Keratinocyte (primary cell): ENCODE results near the gene OR51I2. TPM values are rescaled to one million over a fixed set of nuclear protein-coding genes. Genes with fewer than 3 reads are reported as not detected.

ENCODE experiments used
- DNase-seq: peaks from one replicate; pipeline ENCODE4 v3.0.0-alpha.2; 2011; ENCODE audit warnings: low read depth, missing footprints, low spot score
- FAIRE-seq: peaks from 2 replicates; lab custom pipeline; 2011; peaks lifted over from hg19 to GRCh38; lab: Jason Lieb, UNC
- H2AFZ ChIP-seq: 2 replicates; pipeline ENCODE4 v1.6.0; 2012; ENCODE audit warnings: low read length, control low read depth, inconsistent platforms; ENCODE audit not compliant: control insufficient read depth
- H3K27ac ChIP-seq: 2 replicates; pipeline ENCODE4 v1.5.1; 2011; ENCODE audit warnings: low read length; ENCODE audit not compliant: control insufficient read depth, insufficient read depth
- H3K27me3 ChIP-seq: 3 replicates; pipeline ENCODE4 v1.6.0; 2011; ENCODE audit warnings: low read length; ENCODE audit not compliant: control insufficient read depth, insufficient read depth; ENCODE audit errors: extremely low read depth
- H3K36me3 ChIP-seq, 2 experiments: 2 replicates in 1 of 2; 3 replicates in 1 of 2; pipeline ENCODE4 v1.5.1; 2011; ENCODE audit warnings: low read length in 2 of 2, mild to moderate bottlenecking in 1 of 2; ENCODE audit not compliant: control insufficient read depth in 2 of 2, insufficient read depth in 2 of 2; ENCODE audit errors: extremely low read depth in 1 of 2
- H3K4me1 ChIP-seq: 3 replicates; pipeline ENCODE4 v1.5.1; 2011; ENCODE audit warnings: low read length; ENCODE audit not compliant: control insufficient read depth, insufficient read depth; ENCODE audit errors: extremely low read depth
- H3K4me2 ChIP-seq: 3 replicates; pipeline ENCODE4 v1.6.0; 2011; ENCODE audit warnings: low read depth, low read length; ENCODE audit not compliant: control insufficient read depth, insufficient read depth; ENCODE audit errors: extremely low read depth
- H3K4me3 ChIP-seq, 3 experiments: fragments of 200-600 bp in 1 of 3; sonication (generic) in 1 of 3; 2 replicates in 2 of 3; 3 replicates in 1 of 3; pipeline ENCODE4 v1.5.1; 2011 to 2016; ENCODE audit warnings: low read length in 3 of 3, mild to moderate bottlenecking in 3 of 3, control low read depth in 2 of 3, inconsistent platforms in 1 of 3, low read depth in 1 of 3, mixed read lengths in 1 of 3, mixed run types in 1 of 3, moderate library complexity in 1 of 3; ENCODE audit not compliant: control insufficient read depth in 2 of 3, insufficient read depth in 2 of 3; ENCODE audit errors: extremely low read depth in 1 of 3
- H3K79me2 ChIP-seq: 2 replicates; pipeline ENCODE4 v1.6.0; 2012; ENCODE audit warnings: low read length; ENCODE audit not compliant: control insufficient read depth, insufficient read depth
- H3K9ac ChIP-seq: 3 replicates; pipeline ENCODE4 v1.6.0; 2011; ENCODE audit warnings: low read length; ENCODE audit not compliant: control insufficient read depth, insufficient read depth; ENCODE audit errors: extremely low read depth
- H3K9me1 ChIP-seq: 3 replicates; pipeline ENCODE4 v1.6.0; 2011; ENCODE audit warnings: low read length; ENCODE audit not compliant: control insufficient read depth, insufficient read depth; ENCODE audit errors: extremely low read depth
- H3K9me3 ChIP-seq: 2 replicates; pipeline ENCODE4 v1.5.1; 2012; ENCODE audit warnings: low read depth, low read length; ENCODE audit not compliant: control insufficient read depth
- H4K20me1 ChIP-seq: 3 replicates; pipeline ENCODE4 v1.6.0; 2011; ENCODE audit warnings: low read length; ENCODE audit not compliant: control insufficient read depth, insufficient read depth; ENCODE audit errors: extremely low read depth
- CTCF ChIP-seq, 3 experiments: IDR thresholded peaks in 1 of 3; conservative IDR thresholded peaks in 1 of 3; optimal IDR thresholded peaks in 1 of 3; 2 replicates in 2 of 3; 3 replicates in 1 of 3; pipeline versions ENCODE3 to v1.5.1; 2011; ENCODE audit warnings: low read length in 3 of 3, mild to moderate bottlenecking in 3 of 3, moderate library complexity in 2 of 3, control low read depth in 1 of 3, inconsistent platforms in 1 of 3; ENCODE audit not compliant: insufficient read depth in 2 of 3; ENCODE audit errors: extremely low read depth in 1 of 3
- EZH2 ChIP-seq: IDR thresholded peaks from one replicate; pipeline ENCODE4 v1.6.1; 2012; ENCODE audit warnings: inconsistent platforms, mild to moderate bottlenecking, low read length, moderate library complexity
- dilution Hi-C: fragments of 300-500 bp; cut with MboI; formaldehyde crosslinking; loops from one replicate; pipeline ENCODE4 v1.7.0; 2020; ENCODE audit warnings: low sequenced_read_pairs; ENCODE audit not compliant: extremely low pct_ligation_motif_present
- polyA minus RNA-seq, 3 experiments: library from RNA; depleted of rRNA, polyadenylated mRNA; stranded (reverse); fragments of >200 nt; gene quantifications; 1 replicate in 1 of 3; 2 replicates in 1 of 3; 3 replicates in 1 of 3; pipeline ENCODE4 v1.2.3, GENCODE V29; 2011
- polyA plus RNA-seq, 5 experiments: library from polyadenylated mRNA; depleted of rRNA in 3 of 5; stranded (reverse) in 3 of 5; stranded (forward) in 1 of 5; unstranded in 1 of 5; fragments of >200 nt; gene quantifications; 1 replicate in 1 of 5; 2 replicates in 3 of 5; 3 replicates in 1 of 5; pipeline versions ENCODE4 v1.2.1 to v1.2.3, GENCODE V29; 2011 to 2012; ENCODE audit warnings: missing spikeins in 2 of 5, low read depth in 1 of 5, low replicate concordance in 1 of 5

The OR51I2 gene
- polyA plus RNA-seq = not detected in 3 replicates
- polyA plus RNA-seq (2011; ENCODE audit: low read depth) = not detected
- polyA plus RNA-seq (2011; cell fraction: cytosol; rRNA removed) = not detected in 2 replicates
- not detected in 2 replicates for polyA plus RNA-seq (2011; cell fraction: nucleus; rRNA removed)
- polyA plus RNA-seq (2012; ENCODE audit: low replicate concordance) = not detected in 2 replicates
- polyA minus RNA-seq = not detected in 3 replicates
- polyA minus RNA-seq (2011; cell fraction: cytosol; rRNA and poly(A)+ RNA removed) = not detected
- not detected in 2 replicates for polyA minus RNA-seq (2011; cell fraction: nucleus; rRNA and poly(A)+ RNA removed)

- Histone ChIP-seq H3K27me3 (no peaks in the 10 kb centered on the region), H3K36me3 (no peaks in the 10 kb centered on the region), H3K79me2 (no peaks in the 10 kb centered on the region), H2AFZ (no peak within 1 kb of the TSS), H3K27ac (no peak within 1 kb of the TSS), H4K20me1 (no peaks in the 10 kb centered on the region), H3K4me3 (no peak within 1 kb of the TSS), H3K9me1 (no peaks in the 10 kb centered on the region), H3K9ac (no peak within 1 kb of the TSS), H3K9me3 (no peaks in the 10 kb centered on the region), H3K4me2 (no peak within 1 kb of the TSS), H3K4me1 (no peaks in the 10 kb centered on the region)
- TF ChIP-seq EZH2 (no peak), CTCF (optimal IDR thresholded peaks at IDR 0.05 in 1 of 3, IDR thresholded peaks at IDR 0.05 in 1 of 3, conservative IDR thresholded peaks at IDR 0.05 in 1 of 3; ENCODE audit: extremely low read depth in 1 of 3, insufficient read depth in 2 of 3, low read length in 3 of 3) (no peak)
- no peak for FAIRE-seq
- no peak for DNase-seq
- dilution Hi-C loops = no loop called here
These were observed at the start of gene OR51I2 for GRCh38 chr11:5449023-5449422. Gene OR51I2 (plus strand): TSS chr11:5449323. CDS start chr11:5453489, 4,166 bp downstream.

- Histone ChIP-seq H3K79me2 (no peaks in the 10 kb centered on the region), H3K9me1 (no peaks in the 10 kb centered on the region), H3K9me3 (peaks cover 2% of the 10 kb centered on the region), H3K36me3 (no peaks in the 10 kb centered on the region), H3K4me2 (no peak overlapping the region), H3K27me3 (no peaks in the 10 kb centered on the region), H2AFZ (no peak overlapping the region), H4K20me1 (no peaks in the 10 kb centered on the region), H3K9ac (no peak overlapping the region), H3K27ac (no peak overlapping the region), H3K4me3 (no peak overlapping the region), H3K4me1 (no peaks in the 10 kb centered on the region)
- DNase-seq (no peak), FAIRE-seq (no peak)
- no peak for TF ChIP-seq EZH2
- TF ChIP-seq CTCF (optimal IDR thresholded peaks at IDR 0.05 in 1 of 3, IDR thresholded peaks at IDR 0.05 in 1 of 3, conservative IDR thresholded peaks at IDR 0.05 in 1 of 3; ENCODE audit: extremely low read depth in 1 of 3, insufficient read depth in 2 of 3, low read length in 3 of 3) = no peak
- dilution Hi-C loops = no loop called here
These were observed 44.0 kb upstream of the OR51I2 start for GRCh38 chr11:5405173-5405572.
